ENCODE data around the gene ATP10A.

- TF ChIP-seq TAF1 (IDR thresholded peaks at IDR 0.05; ENCODE audit: borderline replicate concordance, low read depth, low read length) (no peak), GABPA (IDR thresholded peaks at IDR 0.05; ENCODE audit: low read depth) (no peak), CTCF (IDR thresholded peaks at IDR 0.05) (no peak), POLR2AphosphoS5 (IDR thresholded peaks at IDR 0.05; ENCODE audit: low read depth, low read length) (no peak), JUND (IDR thresholded peaks at IDR 0.05) (no peak), RCOR1 (IDR thresholded peaks at IDR 0.05; ENCODE audit: low read length) (no peak), EP300 (IDR thresholded peaks at IDR 0.05; ENCODE audit: borderline replicate concordance in 1 of 2, low read depth in 1 of 2, low read length in 1 of 2) (no peak), RFX5 (IDR thresholded peaks at IDR 0.05; ENCODE audit: low read length) (no peak), YY1 (IDR thresholded peaks at IDR 0.05; ENCODE audit: low read depth) (no peak), MAX (IDR thresholded peaks at IDR 0.05; ENCODE audit: low read depth) (no peak)
Measured at GRCh38 chr15:25800761-25801515, 62.2 kb downstream of the ATP10A start.
